A673 (cell line): ENCODE measurements around the gene GPR37L1. TPM values are rescaled to one million over a fixed set of nuclear protein-coding genes. Genes with fewer than 3 reads are reported as not detected.

Experiments used
- BruUV-seq: library from RNA; stranded (reverse); fragments of 400-500 nt; replicated peaks from 2 replicates; lab custom pipeline; 2021; lab: Mats Ljungman, UMichigan
- CTCF ChIA-PET: fragments of 300-600 bp; sonication (Branson Sonifier 250); formaldehyde crosslinking; loops from one replicate; lab custom pipeline; 2022; ENCODE audit warnings: antibody characterized with exemption; lab: Charles Lee
- POLR2A ChIA-PET: fragments of 300-600 bp; sonication (Branson Sonifier 250); formaldehyde crosslinking; loops from one replicate; lab custom pipeline; 2022; ENCODE audit warnings: antibody characterized with exemption; ENCODE audit not compliant: low non-redundant PET; lab: Charles Lee
- DNase-seq: peaks from one replicate; pipeline ENCODE4 v3.0.0-alpha.2; 2015; ENCODE audit warnings: low spot score
- H3K27ac ChIP-seq: fragments of 200-600 bp; sonication (generic); 2 replicates; pipeline ENCODE4 v1.5.1; 2016; ENCODE audit warnings: mixed run types, low read depth, mild to moderate bottlenecking, mixed read lengths, antibody characterized with exemption, low read length; ENCODE audit not compliant: poor library complexity, severe bottlenecking
- H3K27me3 ChIP-seq: fragments of 200-600 bp; sonication (generic); replicated peaks from 2 replicates; pipeline ENCODE4 v1.6.1; 2017; ENCODE audit warnings: mixed run types, low read depth, mild to moderate bottlenecking, mixed read lengths, antibody characterized with exemption, low read length; ENCODE audit not compliant: insufficient read depth, poor library complexity
- H3K36me3 ChIP-seq: fragments of 200-600 bp; sonication (generic); 2 replicates; pipeline ENCODE4 v1.6.1; 2016; ENCODE audit warnings: mixed run types, mild to moderate bottlenecking, mixed read lengths, antibody characterized with exemption, low read length; ENCODE audit not compliant: insufficient read depth, poor library complexity, severe bottlenecking
- H3K4me1 ChIP-seq: fragments of 200-600 bp; sonication (generic); 2 replicates; pipeline ENCODE4 v1.6.1; 2017; ENCODE audit warnings: mixed run types, mild to moderate bottlenecking, mixed read lengths, antibody characterized with exemption, low read length; ENCODE audit not compliant: insufficient read depth, poor library complexity, severe bottlenecking
- H3K4me3 ChIP-seq: fragments of 200-600 bp; sonication (generic); 2 replicates; pipeline ENCODE4 v1.5.1; 2016; ENCODE audit warnings: low read depth, mixed run types, mild to moderate bottlenecking, mixed read lengths, low read length; ENCODE audit not compliant: poor library complexity, severe bottlenecking
- H3K9me3 ChIP-seq: fragments of 200-600 bp; sonication (generic); 2 replicates; pipeline ENCODE4 v1.6.1; 2016; ENCODE audit warnings: mixed run types, low read depth, mild to moderate bottlenecking, mixed read lengths, antibody characterized with exemption, low read length; ENCODE audit not compliant: poor library complexity, severe bottlenecking
- EZH2 ChIP-seq: fragments of 200-600 bp; sonication (generic); IDR thresholded peaks from 2 replicates; pipeline ENCODE4 v1.6.1; 2017; ENCODE audit warnings: borderline replicate concordance, low read depth, mild to moderate bottlenecking, mixed read lengths, antibody characterized with exemption, low read length; ENCODE audit not compliant: poor library complexity, severe bottlenecking
- intact Hi-C: fragments of 100-400 bp; cut with micrococcal nuclease; formaldehyde crosslinking; loops from one replicate; pipeline ENCODE4 v1.10.0; 2022; ENCODE audit not compliant: unreplicated experiment
- total RNA-seq: library from RNA; stranded (reverse); gene quantifications from 2 replicates; pipeline ENCODE4 v1.2.3, GENCODE V29; 2021
- TF ChIP-seq, protein P1 (sequence below): fragments of 300-800, 200-600 bp; sonication (generic); conservative IDR thresholded peaks from 2 replicates; pipeline ENCODE4 v1.5.1; 2017; ENCODE audit warnings: low read depth, mild to moderate bottlenecking, antibody characterized with exemption, low read length, moderate library complexity, mixed read lengths

Gene GPR37L1
- total RNA-seq, 1 experiment from 2014 or later: not detected

DNA sequence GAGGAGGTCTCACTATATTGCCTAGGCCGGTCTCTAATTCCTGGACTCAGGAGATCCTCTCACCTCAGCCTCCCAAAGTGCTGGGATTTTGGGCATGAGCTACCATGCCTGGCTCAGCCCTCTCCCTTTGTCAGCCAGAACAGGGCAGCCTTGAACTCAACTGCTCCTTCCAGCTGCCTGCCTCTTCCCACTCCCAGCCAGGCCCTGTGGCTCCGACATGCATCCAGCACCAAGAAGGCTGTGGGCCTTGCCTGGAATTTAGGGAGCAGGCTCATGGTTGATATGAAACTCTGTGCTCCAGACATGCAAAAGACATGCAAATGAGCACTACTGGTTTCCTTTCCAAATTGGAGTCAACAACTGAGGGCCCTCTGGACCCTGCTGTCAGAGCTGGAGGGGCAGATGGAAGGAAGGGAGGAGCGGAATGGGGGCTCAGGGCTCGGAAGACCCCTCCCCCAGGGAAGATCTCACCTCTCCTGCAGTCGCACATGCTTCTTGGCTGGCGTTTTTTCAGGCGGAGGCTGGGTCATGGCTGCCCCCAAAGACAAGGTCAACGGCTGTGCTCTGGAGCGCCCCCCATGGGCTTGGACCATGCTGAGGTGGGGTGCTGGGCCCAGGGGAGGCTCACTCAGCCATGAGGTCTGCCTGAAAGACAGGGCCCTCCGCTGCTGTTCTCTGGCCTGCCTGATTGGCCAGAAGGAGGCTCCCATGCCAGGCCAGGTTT, 36.3 kb downstream of the GPR37L1 start:
- H3K9me3 ChIP-seq: no peaks in the 10 kb centered on the region
- POLR2A ChIA-PET: no interaction called here
- no peak overlapping the region for H3K4me3 ChIP-seq
- no peak for TF ChIP-seq EZH2
- TF ChIP-seq, protein P1, sequence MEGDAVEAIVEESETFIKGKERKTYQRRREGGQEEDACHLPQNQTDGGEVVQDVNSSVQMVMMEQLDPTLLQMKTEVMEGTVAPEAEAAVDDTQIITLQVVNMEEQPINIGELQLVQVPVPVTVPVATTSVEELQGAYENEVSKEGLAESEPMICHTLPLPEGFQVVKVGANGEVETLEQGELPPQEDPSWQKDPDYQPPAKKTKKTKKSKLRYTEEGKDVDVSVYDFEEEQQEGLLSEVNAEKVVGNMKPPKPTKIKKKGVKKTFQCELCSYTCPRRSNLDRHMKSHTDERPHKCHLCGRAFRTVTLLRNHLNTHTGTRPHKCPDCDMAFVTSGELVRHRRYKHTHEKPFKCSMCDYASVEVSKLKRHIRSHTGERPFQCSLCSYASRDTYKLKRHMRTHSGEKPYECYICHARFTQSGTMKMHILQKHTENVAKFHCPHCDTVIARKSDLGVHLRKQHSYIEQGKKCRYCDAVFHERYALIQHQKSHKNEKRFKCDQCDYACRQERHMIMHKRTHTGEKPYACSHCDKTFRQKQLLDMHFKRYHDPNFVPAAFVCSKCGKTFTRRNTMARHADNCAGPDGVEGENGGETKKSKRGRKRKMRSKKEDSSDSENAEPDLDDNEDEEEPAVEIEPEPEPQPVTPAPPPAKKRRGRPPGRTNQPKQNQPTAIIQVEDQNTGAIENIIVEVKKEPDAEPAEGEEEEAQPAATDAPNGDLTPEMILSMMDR: no peak
- intact Hi-C loops: no loop called here
- DNase-seq: no peak
- CTCF ChIA-PET: no interaction called here
- H3K4me1 ChIP-seq: peaks cover 23% of the 10 kb centered on the region
- H3K27ac ChIP-seq: no peak overlapping the region
- BruUV-seq: no TSS peak
- H3K27me3 ChIP-seq: no peaks in the 10 kb centered on the region
- no peaks in the 10 kb centered on the region for H3K36me3 ChIP-seq

DNA sequence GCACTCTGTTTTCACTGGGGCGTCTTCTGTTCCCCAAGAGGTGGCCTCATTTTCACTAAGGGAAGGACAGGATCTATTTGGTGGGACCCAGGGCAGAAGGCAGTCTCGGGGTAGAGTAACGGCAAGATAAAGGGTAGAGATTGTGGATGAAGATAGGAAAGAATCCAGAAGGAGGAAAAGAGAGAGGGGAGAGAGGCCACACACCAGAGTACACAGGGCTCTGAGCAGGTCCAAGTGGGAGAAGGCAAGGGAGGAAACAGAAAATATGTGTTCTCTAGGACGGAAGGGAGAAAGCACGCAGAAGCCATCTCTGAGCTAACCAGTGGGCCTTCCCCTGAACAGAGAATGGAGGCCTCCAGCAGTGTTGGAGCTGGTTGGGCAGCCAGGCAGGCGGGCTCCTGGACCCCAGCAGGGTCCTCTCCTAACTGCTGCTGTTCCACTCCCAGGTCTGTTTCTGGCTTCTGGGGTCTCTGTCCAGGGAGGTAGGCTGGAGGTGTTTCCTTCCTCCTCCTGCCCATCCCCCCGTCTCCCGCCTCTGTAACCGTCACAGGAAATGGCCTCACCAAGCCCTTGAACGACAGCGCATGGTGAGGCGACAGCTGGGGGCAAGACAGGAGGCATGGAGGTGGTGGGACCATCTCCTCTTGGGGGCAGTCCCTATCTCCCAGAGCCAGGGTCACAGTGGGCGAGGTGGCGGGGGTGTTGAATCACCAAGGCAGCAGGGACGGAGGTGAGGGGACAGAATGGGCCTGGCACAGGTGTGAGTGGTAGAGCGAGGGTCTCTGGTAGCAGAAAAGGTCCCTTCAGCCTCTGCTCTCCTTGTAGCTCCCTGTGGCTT, 37.0 kb downstream of the GPR37L1 start:
- Histone ChIP-seq H3K36me3 (no peaks in the 10 kb centered on the region), H3K9me3 (no peaks in the 10 kb centered on the region), H3K4me1 (peaks cover 23% of the 10 kb centered on the region), H3K27me3 (no peaks in the 10 kb centered on the region), H3K27ac (no peak overlapping the region), H3K4me3 (no peak overlapping the region)
- BruUV-seq: no TSS peak
- ChIA-PET CTCF (interaction anchor here (0.9 kb wide), 1 partner anchor 16 kb away, joined by 6 read pairs; the partner anchor contains the start of gene ARL8A), POLR2A (no interaction called here)
- intact Hi-C loops: no loop called here
- TF ChIP-seq, protein P1: no peak
- TF ChIP-seq EZH2: no peak
- DNase-seq: no peak

DNA sequence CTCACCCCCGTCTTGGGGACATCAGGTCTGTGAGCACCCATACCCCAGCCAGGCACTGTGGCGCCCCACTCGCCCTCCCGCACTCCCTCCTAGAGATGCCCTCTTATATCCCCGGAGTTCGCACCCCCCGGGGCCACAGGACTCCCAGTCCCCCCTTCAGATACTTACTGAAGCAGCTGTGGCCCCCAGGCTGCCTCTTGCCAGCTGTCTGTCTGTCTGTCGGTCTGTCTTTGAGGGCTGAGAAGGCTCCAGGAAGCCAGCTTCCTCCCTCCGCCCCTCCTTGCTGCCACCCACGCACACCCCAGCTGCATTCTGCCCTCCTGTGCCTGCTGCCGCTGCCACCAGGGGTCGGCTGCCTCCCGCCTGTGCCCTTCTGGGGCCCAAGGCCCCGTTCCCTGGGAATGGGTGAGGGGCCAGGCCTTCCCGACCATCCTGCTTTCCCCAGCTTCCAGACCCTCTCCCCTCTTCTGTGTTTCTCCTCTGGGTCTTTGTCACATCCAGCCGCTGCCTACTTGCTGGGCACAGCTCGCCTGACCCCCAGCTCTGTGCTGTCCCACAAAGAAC, 37.7 kb downstream of the GPR37L1 start, which contains the start of gene PTPN7:
Gene PTPN7 (minus strand): TSS at position 226 of the 564 bp plus-strand sequence. CDS start 1,200 bp downstream, outside the sequence.
- peaks cover 20% of the 10 kb centered on the region for H3K4me1 ChIP-seq
- H3K27me3 ChIP-seq: no peaks in the 10 kb centered on the region
- CTCF ChIA-PET: interaction anchor here (0.5 to 0.9 kb wide), 2 partner anchors 17 to 162 kb away, joined by 6 to 12 read pairs; partner anchors contain the start of gene ARL8A
- POLR2A ChIA-PET: no interaction called here
- intact Hi-C loops: no loop called here
- TF ChIP-seq, protein P1: peak; percentile 38; the same call in 1 of the 2 replicates
- TF ChIP-seq EZH2: no peak
- no peak within 1 kb of the TSS for H3K4me3 ChIP-seq
- H3K9me3 ChIP-seq: no peaks in the 10 kb centered on the region
- no peak within 1 kb of the TSS for H3K27ac ChIP-seq
- H3K36me3 ChIP-seq: no peaks in the 10 kb centered on the region
- DNase-seq: peak; percentile 51
- BruUV-seq: no TSS peak
